Ectodermal cell (in vitro differentiated cells): ENCODE measurements around the gene MYMX.
A peak's percentile ranks its signal among the peaks of the same experiment; 100 is the strongest.
"Not testable (repeated sequence)": the region's sequence is repeated elsewhere in the genome, so short reads cannot be mapped to it uniquely, and the experiment has no call there.

Source experiments
- H3K27ac ChIP-seq: 2 replicates; pipeline ENCODE4 v1.7.0; 2013; ENCODE audit warnings: mild to moderate bottlenecking, low read depth, low read length; ENCODE audit not compliant: insufficient read depth, poor library complexity, severe bottlenecking
- H3K27me3 ChIP-seq: 2 replicates; pipeline ENCODE4 v1.7.0; 2013; ENCODE audit warnings: mild to moderate bottlenecking, low read length; ENCODE audit not compliant: insufficient read depth, control insufficient read depth, poor library complexity, severe bottlenecking
- H3K36me3 ChIP-seq: one replicate; pipeline ENCODE4 v1.7.0; 2013; ENCODE audit warnings: low read length; ENCODE audit not compliant: control insufficient read depth, insufficient read depth
- H3K4me1 ChIP-seq: one replicate; pipeline ENCODE4 v1.7.0; 2013; ENCODE audit warnings: low read length; ENCODE audit not compliant: control insufficient read depth, insufficient read depth
- H3K4me3 ChIP-seq: 2 replicates; pipeline ENCODE4 v1.7.0; 2013; ENCODE audit warnings: low read depth, low read length, control low read depth; ENCODE audit not compliant: insufficient read depth
- H3K9me3 ChIP-seq: 2 replicates; pipeline ENCODE4 v1.7.0; 2013; ENCODE audit warnings: mild to moderate bottlenecking, low read length, moderate library complexity; ENCODE audit not compliant: control insufficient read depth
- WGBS, 2 experiments: methylation state at CpG; one replicate each; pipeline ENCODE4 v1.1.7; 2013; ENCODE audit warnings: missing lambda C conversion rate in 2 of 2; 5-methylcytosine and 5-hydroxymethylcytosine counted together

The MYMX gene

GRCh38 chr6:44230034-44230675 is 13.4 kb downstream of the MYMX start:
- WGBS, 2 experiments: 92 to 93% methylated on average over 10 of the region's 10 CpGs

GRCh38 chr6:44231426-44231825 is 14.7 kb downstream of the MYMX start:
- 93 to 95% methylated on average over 9 of the region's 9 CpGs for WGBS, 2 experiments
- not testable (repeated sequence) for H3K9me3 ChIP-seq, H3K4me3 ChIP-seq, H3K27me3 ChIP-seq, H3K27ac ChIP-seq
- H3K36me3 ChIP-seq: peaks cover 12% of the 10 kb centered on the region
- H3K4me1 ChIP-seq: peaks cover 18% of the 10 kb centered on the region

More at GRCh38 chr6:44230034-44230675, 13.4 kb downstream of the MYMX start:
- H3K27me3 ChIP-seq: no peaks in the 10 kb centered on the region
- H3K27ac ChIP-seq: no peak overlapping the region
- H3K4me1 ChIP-seq: peaks cover 28% of the 10 kb centered on the region
- H3K9me3 ChIP-seq: no peaks in the 10 kb centered on the region
- no peak overlapping the region for H3K4me3 ChIP-seq
- H3K36me3 ChIP-seq: peaks cover 12% of the 10 kb centered on the region

- peaks cover 15% of the 10 kb centered on the region for H3K4me1 ChIP-seq
- H3K4me3 ChIP-seq: no peak overlapping the region
- no peaks in the 10 kb centered on the region for H3K27me3 ChIP-seq
- no peak overlapping the region for H3K27ac ChIP-seq
- H3K9me3 ChIP-seq: no peaks in the 10 kb centered on the region
- WGBS, 2 experiments: 91 to 93% methylated on average over 16 of the region's 16 CpGs
- peaks cover 12% of the 10 kb centered on the region for H3K36me3 ChIP-seq
Measured at GRCh38 chr6:44232676-44233566, 16.2 kb downstream of the MYMX start.

- Histone ChIP-seq H3K27ac (peak overlapping the region; percentile 30), H3K36me3 (peaks cover 12% of the 10 kb centered on the region), H3K4me3 (no peak overlapping the region), H3K27me3 (no peaks in the 10 kb centered on the region), H3K4me1 (peaks cover 15% of the 10 kb centered on the region), H3K9me3 (no peaks in the 10 kb centered on the region)
- WGBS, 2 experiments: 90 to 94% methylated on average over 14 of the region's 14 CpGs
Measured at GRCh38 chr6:44233567-44234100, 16.9 kb downstream of the MYMX start.

GRCh38 chr6:44234101-44235025 is 17.6 kb downstream of the MYMX start:
- Histone ChIP-seq H3K9me3 (no peaks in the 10 kb centered on the region), H3K4me3 (no peak overlapping the region), H3K36me3 (peaks cover 12% of the 10 kb centered on the region), H3K27ac (peak overlapping the region; percentile 84), H3K4me1 (peaks cover 15% of the 10 kb centered on the region), H3K27me3 (no peaks in the 10 kb centered on the region)
- WGBS, 2 experiments: 62 to 63% methylated on average over 5 of the region's 5 CpGs

- H3K9me3 ChIP-seq: no peaks in the 10 kb centered on the region
- no peak overlapping the region for H3K4me3 ChIP-seq
- peaks cover 15% of the 10 kb centered on the region for H3K4me1 ChIP-seq
- H3K27ac ChIP-seq: no peak overlapping the region
- 82% methylated on average over 6 of the region's 6 CpGs for WGBS, 2 experiments
- peaks cover 12% of the 10 kb centered on the region for H3K36me3 ChIP-seq
- no peaks in the 10 kb centered on the region for H3K27me3 ChIP-seq
Measured at GRCh38 chr6:44235269-44235668, 18.5 kb downstream of the MYMX start.

GRCh38 chr6:44235891-44236516 is 19.3 kb downstream of the MYMX start:
- H3K27ac ChIP-seq: no peak overlapping the region
- H3K4me1 ChIP-seq: peaks cover 15% of the 10 kb centered on the region
- no peaks in the 10 kb centered on the region for H3K27me3 ChIP-seq
- H3K4me3 ChIP-seq: no peak overlapping the region
- 88 to 93% methylated on average over 5 to 6 of the region's 6 CpGs for WGBS, 2 experiments
- H3K9me3 ChIP-seq: no peaks in the 10 kb centered on the region
- peaks cover 12% of the 10 kb centered on the region for H3K36me3 ChIP-seq

- 45 to 50% methylated on average over 22 of the region's 22 CpGs for WGBS, 2 experiments
Measured at GRCh38 chr6:44237021-44237812, 20.5 kb downstream of the MYMX start.

More at GRCh38 chr6:44237021-44237812, 20.5 kb downstream of the MYMX start:
- peak overlapping the region; percentile 39 for H3K4me3 ChIP-seq
- H3K27me3 ChIP-seq: no peaks in the 10 kb centered on the region
- H3K27ac ChIP-seq: no peak overlapping the region
- H3K36me3 ChIP-seq: peaks cover 12% of the 10 kb centered on the region
- peaks cover 15% of the 10 kb centered on the region for H3K4me1 ChIP-seq
- no peaks in the 10 kb centered on the region for H3K9me3 ChIP-seq
